Neural progenitor cell (in vitro differentiated cells): ENCODE data around the gene PYDC1. TPM values are rescaled to one million over a fixed set of nuclear protein-coding genes. Genes with fewer than 3 reads are reported as not detected.
"Not testable (repeated sequence)": the region's sequence is repeated elsewhere in the genome, so short reads cannot be mapped to it uniquely, and the experiment has no call there.

ENCODE experiments used
- DNase-seq: peaks from one replicate; pipeline ENCODE4 v3.0.0-alpha.2; 2016; ENCODE audit warnings: low spot score
- H2AFZ ChIP-seq: fragments of 200-600 bp; sonication (generic); replicated peaks from 2 replicates; pipeline ENCODE4 v1.6.1; 2016; ENCODE audit warnings: antibody characterized with exemption
- H3F3A ChIP-seq: fragments of 200-600 bp; sonication (generic); 2 replicates; pipeline ENCODE4 v1.6.1; 2016; ENCODE audit warnings: antibody characterized with exemption, low read depth
- H3K27ac ChIP-seq: fragments of 200-600 bp; sonication (generic); 2 replicates; pipeline ENCODE4 v1.5.1; 2016; ENCODE audit warnings: mild to moderate bottlenecking
- H3K27me3 ChIP-seq: fragments of 200-600 bp; sonication (generic); 2 replicates; pipeline ENCODE4 v1.6.1; 2016; ENCODE audit warnings: mild to moderate bottlenecking, moderate library complexity
- H3K36me3 ChIP-seq: fragments of 200-600 bp; sonication (generic); 2 replicates; pipeline ENCODE4 v1.5.1; 2016
- H3K4me1 ChIP-seq: fragments of 200-600 bp; sonication (generic); 2 replicates; pipeline ENCODE4 v1.6.1; 2016; ENCODE audit warnings: mixed run types
- H3K4me2 ChIP-seq: fragments of 200-600 bp; sonication (generic); 2 replicates; pipeline ENCODE4 v1.6.1; 2016
- H3K4me3 ChIP-seq: fragments of 200-600 bp; sonication (generic); 2 replicates; pipeline ENCODE4 v1.5.1; 2016
- H3K79me2 ChIP-seq: fragments of 200-600 bp; sonication (generic); 2 replicates; pipeline ENCODE4 v1.6.1; 2016; ENCODE audit warnings: low read depth
- H3K9ac ChIP-seq: fragments of 200-600 bp; sonication (generic); 2 replicates; pipeline ENCODE4 v1.6.1; 2016
- H3K9me3 ChIP-seq: fragments of 200-600 bp; sonication (generic); 2 replicates; pipeline ENCODE4 v1.5.1; 2016; ENCODE audit warnings: low read depth
- H4K20me1 ChIP-seq: fragments of 200-600 bp; sonication (generic); 2 replicates; pipeline ENCODE4 v1.6.1; 2016; ENCODE audit warnings: low read depth
- H3K27ac Mint-ChIP-seq: 3 replicates; pipeline ENCODE4 v1.8.0; 2021; ENCODE audit warnings: mixed read lengths
- H3K27me3 Mint-ChIP-seq: 2 replicates; pipeline ENCODE4 v1.8.0; 2022; ENCODE audit warnings: low read depth, mild to moderate bottlenecking, inconsistent platforms, moderate library complexity, mixed read lengths; ENCODE audit not compliant: insufficient read depth
- H3K36me3 Mint-ChIP-seq: 3 replicates; pipeline ENCODE4 v1.8.0; 2021; ENCODE audit warnings: mixed read lengths
- H3K4me1 Mint-ChIP-seq: 3 replicates; pipeline ENCODE4 v1.8.0; 2021; ENCODE audit warnings: mixed read lengths
- H3K4me3 Mint-ChIP-seq: 3 replicates; pipeline ENCODE4 v1.8.0; 2021; ENCODE audit warnings: mild to moderate bottlenecking, moderate library complexity, mixed read lengths
- H3K9me3 Mint-ChIP-seq: 3 replicates; pipeline ENCODE4 v1.8.0; 2020; ENCODE audit warnings: mixed read lengths
- CTCF ChIP-seq: fragments of 200-600 bp; sonication (generic); IDR thresholded peaks from 2 replicates; pipeline ENCODE4 v1.5.1; 2017; ENCODE audit warnings: antibody characterized with exemption, mild to moderate bottlenecking
- EZH2 ChIP-seq: fragments of 200-600 bp; sonication (generic); IDR thresholded peaks from 2 replicates; pipeline ENCODE4 v1.6.1; 2017; ENCODE audit warnings: antibody characterized with exemption, mild to moderate bottlenecking, moderate library complexity
- EZH2phosphoT487 ChIP-seq: fragments of 200-600 bp; sonication (generic); IDR thresholded peaks from 2 replicates; pipeline ENCODE4 v1.6.1; 2017; ENCODE audit warnings: antibody characterized with exemption
- total RNA-seq: library from RNA; depleted of rRNA; stranded (reverse); fragments of >200 nt; gene quantifications from 2 replicates; pipeline ENCODE4 v1.2.3, GENCODE V29; 2015; ENCODE audit warnings: low replicate concordance

PYDC1 gene
- total RNA-seq, 1 donor from 2014 or later, result not detected

GRCh38 chr16:31179747-31180459, 37.0 kb downstream of the PYDC1 start, which contains the start of gene FUS:
FUS (plus strand) TSS chr16:31180139; CDS start chr16:31180215, 76 bp downstream.
- Histone ChIP-seq H3F3A (peaks cover 38% of the 10 kb centered on the region), H3K36me3 (peaks cover 4% of the 10 kb centered on the region), H3K27me3 (no peaks in the 10 kb centered on the region), H3K4me1 (peaks cover 17% of the 10 kb centered on the region), H4K20me1 (peaks cover 43% of the 10 kb centered on the region), H3K4me3 (peak within 1 kb of the TSS; percentile 72), H3K9me3 (no peaks in the 10 kb centered on the region), H3K79me2 (peaks cover 58% of the 10 kb centered on the region), H2AFZ (peak within 1 kb of the TSS; percentile 85), H3K4me2 (peak within 1 kb of the TSS; percentile 95), H3K9ac (peak within 1 kb of the TSS; percentile 92), H3K27ac (peak within 1 kb of the TSS; percentile 97)
- H3K9me3 Mint-ChIP-seq, result peaks cover 4% of the 10 kb centered on the region
- peaks cover 19% of the 10 kb centered on the region for H3K27me3 Mint-ChIP-seq
- H3K4me1 Mint-ChIP-seq, result peaks cover 39% of the 10 kb centered on the region
- H3K4me3 Mint-ChIP-seq, result peak within 1 kb of the TSS; percentile 98
- peak within 1 kb of the TSS; percentile 100 for H3K27ac Mint-ChIP-seq
- H3K36me3 Mint-ChIP-seq, result peaks cover 29% of the 10 kb centered on the region
- TF ChIP-seq EZH2 (no peak), CTCF (no peak), EZH2phosphoT487 (no peak)
- DNase-seq, result peak; percentile 98

- Mint-ChIP-seq H3K4me1 (peaks cover 42% of the 10 kb centered on the region), H3K27ac (peak overlapping the region; percentile 87), H3K4me3 (peak overlapping the region; percentile 98), H3K27me3 (peaks cover 16% of the 10 kb centered on the region), H3K36me3 (peaks cover 25% of the 10 kb centered on the region), H3K9me3 (peaks cover 4% of the 10 kb centered on the region)
- peak overlapping the region; percentile 95 for H3K4me2 ChIP-seq
- peaks cover 37% of the 10 kb centered on the region for H4K20me1 ChIP-seq
- peak overlapping the region; percentile 72 for H3K4me3 ChIP-seq
- TF ChIP-seq EZH2phosphoT487 (no peak), EZH2 (no peak), CTCF (no peak)
- no peak for DNase-seq
- H3K27me3 ChIP-seq, result no peaks in the 10 kb centered on the region
- H3K9ac ChIP-seq, result peak overlapping the region; percentile 92
- H3K79me2 ChIP-seq, result peaks cover 52% of the 10 kb centered on the region
- peaks cover 4% of the 10 kb centered on the region for H3K36me3 ChIP-seq
- peaks cover 38% of the 10 kb centered on the region for H3F3A ChIP-seq
- no peaks in the 10 kb centered on the region for H3K9me3 ChIP-seq
- H3K4me1 ChIP-seq, result peaks cover 17% of the 10 kb centered on the region
- peak overlapping the region; percentile 97 for H3K27ac ChIP-seq
- peak overlapping the region; percentile 85 for H2AFZ ChIP-seq
These were observed 37.7 kb downstream of the PYDC1 start for GRCh38 chr16:31179219-31179746.

GRCh38 chr16:31177136-31177535, 39.8 kb downstream of the PYDC1 start:
- no peak overlapping the region for H3K4me2 ChIP-seq
- peaks cover 25% of the 10 kb centered on the region for H3F3A ChIP-seq
- Mint-ChIP-seq H3K4me1 (peaks cover 31% of the 10 kb centered on the region), H3K27me3 (peaks cover 8% of the 10 kb centered on the region), H3K4me3 (peak overlapping the region; percentile 30), H3K9me3 (peaks cover 3% of the 10 kb centered on the region), H3K27ac (no peak overlapping the region), H3K36me3 (peaks cover 9% of the 10 kb centered on the region)
- peaks cover 4% of the 10 kb centered on the region for H3K4me1 ChIP-seq
- H3K4me3 ChIP-seq, result no peak overlapping the region
- no peak overlapping the region for H2AFZ ChIP-seq
- H3K9me3 ChIP-seq, result no peaks in the 10 kb centered on the region
- TF ChIP-seq CTCF, result no peak
- no peak for TF ChIP-seq EZH2
- no peak for TF ChIP-seq EZH2phosphoT487
- H3K27me3 ChIP-seq, result no peaks in the 10 kb centered on the region
- no peak for DNase-seq
- H3K27ac ChIP-seq, result no peak overlapping the region
- peaks cover 30% of the 10 kb centered on the region for H3K79me2 ChIP-seq
- H4K20me1 ChIP-seq, result peaks cover 15% of the 10 kb centered on the region
- H3K36me3 ChIP-seq, result no peaks in the 10 kb centered on the region
- no peak overlapping the region for H3K9ac ChIP-seq

GRCh38 chr16:31170048-31170447, 46.9 kb downstream of the PYDC1 start:
- H3K4me1 ChIP-seq, H3K36me3 Mint-ChIP-seq, H3F3A ChIP-seq, H3K27ac ChIP-seq, H3K9me3 Mint-ChIP-seq, H3K27me3 Mint-ChIP-seq, H3K79me2 ChIP-seq, H3K4me3 ChIP-seq, H3K36me3 ChIP-seq, H3K9me3 ChIP-seq, H2AFZ ChIP-seq, H3K9ac ChIP-seq: not testable (repeated sequence)
- peak; percentile 52 for DNase-seq
- Mint-ChIP-seq H3K27ac (peak overlapping the region; percentile 95), H3K4me1 (peaks cover 35% of the 10 kb centered on the region), H3K4me3 (peak overlapping the region; percentile 52)
- H3K27me3 ChIP-seq, result peaks cover 13% of the 10 kb centered on the region
- peak overlapping the region; percentile 54 for H3K4me2 ChIP-seq
- H4K20me1 ChIP-seq, result peaks cover 14% of the 10 kb centered on the region
